ENCODE measurements around the gene SCUBE3. TPM values are rescaled to one million over a fixed set of nuclear protein-coding genes. Genes with fewer than 3 reads are reported as not detected.

The SCUBE3 gene
- total RNA-seq, 1 experiment from 2014 or later: 0.05 TPM

GRCh38 chr6:35262596-35262995, 48.8 kb downstream of the SCUBE3 start:
- no peak overlapping the region for H3K27ac ChIP-seq (ENCODE audit: low read depth, low read length)
- H4K20me1 ChIP-seq (ENCODE audit: insufficient read depth): no peaks in the 10 kb centered on the region
- BruUV-seq (replicated peaks): no TSS peak
- TF ChIP-seq CEBPB (IDR thresholded peaks at IDR 0.05; ENCODE audit: low read depth) (0 out of 2 replicates have a peak, but pooled peaks have one; percentile 22), ZBTB33 (IDR thresholded peaks at IDR 0.05; ENCODE audit: extremely low read depth, insufficient replicate concordance, low read length) (no peak), REST (IDR thresholded peaks at IDR 0.05; ENCODE audit: low read depth) (no peak), CTCF (IDR thresholded peaks at IDR 0.05 in 2 of 3, conservative IDR thresholded peaks at IDR 0.05 in 1 of 3; ENCODE audit: borderline replicate concordance in 1 of 3, insufficient read depth in 1 of 3, low read depth in 2 of 3, low read length in 2 of 3) (no peak), ELF1 (IDR thresholded peaks at IDR 0.05; ENCODE audit: borderline replicate concordance, low read depth) (no peak), SIN3A (IDR thresholded peaks at IDR 0.05; ENCODE audit: low read depth) (no peak)
- H3K9me3 ChIP-seq (ENCODE audit: control insufficient read depth in 1 of 2, insufficient read depth in 1 of 2, low read depth in 1 of 2, low read length in 2 of 2): no peaks in the 10 kb centered on the region
- H3K4me2 ChIP-seq (ENCODE audit: low read length): peak overlapping the region; percentile 45
- RAD21 ChIA-PET (ENCODE audit: low non-redundant PET in 1 of 2, low total read pairs in 2 of 2, uncharacterized antibody in 2 of 2, unreplicated experiment in 2 of 2): no interaction called here
- POLR2A ChIA-PET: no interaction called here
- H3K79me2 ChIP-seq (ENCODE audit: insufficient read depth, low read length): peaks cover 49% of the 10 kb centered on the region
- no peaks in the 10 kb centered on the region for H3K9me2 ChIP-seq (ENCODE audit: insufficient read depth)
- H3K4me1 ChIP-seq (ENCODE audit: control insufficient read depth in 1 of 2, insufficient read depth in 2 of 2, low read length in 2 of 2): peaks cover 20 to 40% of the 10 kb centered on the region in 2 experiments
- H3K36me3 ChIP-seq (ENCODE audit: control insufficient read depth in 1 of 2, insufficient read depth in 2 of 2, low read length in 2 of 2): no peaks in the 10 kb centered on the region
- H3K9ac ChIP-seq (ENCODE audit: low read length): 0 out of 2 replicates have a peak overlapping the region, but pooled peaks have one; percentile 13
- no peak for ATAC-seq
- CTCF ChIA-PET: interaction anchor here (0.5 kb wide), 1 partner anchor 254 kb away, joined by 4 read pairs; no protein-coding TSS in a partner anchor
- no peak overlapping the region for H2AFZ ChIP-seq (ENCODE audit: low read depth, low read length, poor library complexity, severe bottlenecking)
- no peak overlapping the region for H3K4me3 ChIP-seq (replicated peaks in 1 of 2; ENCODE audit: low read depth in 1 of 2, low read length in 2 of 2)
- intact Hi-C loops (cut with micrococcal nuclease): no loop called here
- no peaks in the 10 kb centered on the region for H3K27me3 ChIP-seq (ENCODE audit: insufficient read depth, low read length)
- DNase-seq (ENCODE audit: low read depth, low spot score): no peak

All from HCT116 (cell line).